Adrenal gland (tissue), 12 donors: ENCODE results near the gene SELENOP. TPM values are rescaled to one million over a fixed set of nuclear protein-coding genes. Genes with fewer than 3 reads are reported as not detected.

Experiments used
- DNase-seq, 7 donors: peaks; one replicate each; pipeline ENCODE4 v3.0.0-alpha.2; 2019 to 2020
- H3K27ac ChIP-seq, 5 donors: fragments of 200-600 bp; sonication (generic) in 4 of 5; 1 replicate in 3 of 5; 2 replicates in 2 of 5; pipeline versions ENCODE4 v1.5.1 to v1.8.0; 2016 to 2020; ENCODE audit warnings: mild to moderate bottlenecking in 1 of 5
- H3K27me3 ChIP-seq: fragments of 200-600 bp; 2 replicates; pipeline ENCODE4 v1.8.0; 2021
- H3K36me3 ChIP-seq, 2 donors: fragments of 200-600 bp; replicated peaks in 1 of 2; 1 replicate in 1 of 2; 2 replicates in 1 of 2; pipeline versions ENCODE4 v1.5.1 to v1.8.0; 2018 to 2022
- H3K4me1 ChIP-seq, 2 donors: fragments of 200-600 bp; replicated peaks in 1 of 2; 1 replicate in 1 of 2; 2 replicates in 1 of 2; pipeline versions ENCODE4 v1.5.1 to v1.8.0; 2018 to 2021
- H3K4me3 ChIP-seq, 4 donors: fragments of 200-600 bp; sonication (generic) in 3 of 4; one replicate each; pipeline ENCODE4 v1.5.1; 2016 to 2018
- H3K9me3 ChIP-seq, 3 donors: fragments of 200-600 bp; sonication (generic) in 1 of 3; replicated peaks in 1 of 3; 1 replicate in 2 of 3; 2 replicates in 1 of 3; pipeline versions ENCODE4 v1.5.1 to v1.8.0; 2016 to 2021
- CTCF ChIP-seq, 6 experiments: fragments of 450-650 bp in 4 of 6; fragments of 200-600 bp in 2 of 6; sonication (generic) in 1 of 6; IDR thresholded peaks; 1 replicate in 5 of 6; 2 replicates in 1 of 6; pipeline versions ENCODE4 v1.5.1 to v1.8.0; 2016 to 2021; ENCODE audit warnings: antibody characterized with exemption in 6 of 6, mild to moderate bottlenecking in 2 of 6, moderate library complexity in 1 of 6
- POLR2A ChIP-seq, 2 donors: fragments of 450-650 bp; IDR thresholded peaks; one replicate each; pipeline ENCODE4 v1.6.1; 2017; ENCODE audit warnings: antibody characterized with exemption in 2 of 2, mild to moderate bottlenecking in 2 of 2, moderate library complexity in 1 of 2
- WGBS, 4 donors: extraction: QIAGEN DNeasy Blood & Tissue Kit in 2 of 4; methylation state at CpG; one replicate each; pipeline versions ENCODE4 v1.1.5 to v1.1.7; 2013 to 2017; 5-methylcytosine and 5-hydroxymethylcytosine counted together
- intact Hi-C, 2 donors: fragments of 100-400 bp; cut with DNase I; formaldehyde crosslinking; loops; one replicate each; pipeline versions ENCODE4 v1.14.1 to v1.15.0; 2022 to 2023
- polyA plus RNA-seq, 3 donors: library from polyadenylated mRNA; stranded (reverse); fragments of 200-250 nt in 2 of 3; fragments of 350-450 nt in 1 of 3; fragmentation: Illumina TruSeq in 1 of 3; extraction: RNeasy Lipid Tissue Mini Kit (QIAGEN cat#74804) in 1 of 3; gene quantifications; one replicate each; pipeline ENCODE4 v1.2.3, GENCODE V29; 2013 to 2014
- total RNA-seq, 9 donors: library from RNA; depleted of rRNA in 4 of 9; stranded (reverse); fragments of >200 nt in 4 of 9; fragments of 120-200 nt in 1 of 9; fragmentation: NEBNext Ultra II Directional in 1 of 9; extraction: Animal tissue kit (Norgen Biotek cat#: 25700) in 1 of 9; gene quantifications; one replicate each; pipeline versions ENCODE4 v1.1.0 to v1.2.4, GENCODE V29; 2013 to 2023
- donor health status: healthy with polysubstance abuse.
- donor health status: Bipolar disorder and iron deficiency.
- donor health status: DM: yes; HTN: yes; CAD: no.
- donor health status: DM: no; HTN: no; CAD: no.
- donor health status: DM: no; HTN: no; CAD: no.
- donor health status: DM: yes; HTN: yes; CAD: no.

The SELENOP gene
- total and polyA plus RNA-seq, 12 donors = 66.0 to 1,654 (median 662) TPM

DNA sequence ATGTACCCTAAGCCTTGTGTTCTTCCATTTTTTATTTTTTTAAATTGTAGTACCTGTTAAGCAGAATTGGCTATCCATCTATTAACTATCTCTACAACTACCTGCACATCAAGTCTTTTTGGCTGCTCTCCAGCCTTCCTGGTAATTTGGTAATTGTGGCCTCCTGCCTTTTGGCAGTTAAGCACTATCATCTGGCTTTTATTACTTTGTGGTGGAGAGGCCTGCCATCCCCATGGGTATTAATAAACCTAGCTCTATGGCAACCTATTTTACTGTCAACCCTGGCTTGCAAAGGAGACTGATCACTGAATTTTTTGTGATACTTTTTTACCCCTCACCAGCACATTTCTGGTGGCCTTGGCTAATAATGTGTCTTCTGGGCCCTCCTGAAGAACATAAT is 20.5 kb downstream of the SELENOP start:
- Histone ChIP-seq H3K4me3 (no peak overlapping the region), H3K4me1 (no peaks in the 10 kb centered on the region), H3K27ac (no peak overlapping the region), H3K27me3 (no peaks in the 10 kb centered on the region), H3K9me3 (peaks cover 0 to 18% (median 0%) of the 10 kb centered on the region in 3 donors), H3K36me3 (no peaks in the 10 kb centered on the region)
- DNase-seq = no peak
- TF ChIP-seq CTCF (IDR thresholded peaks at IDR 0.05) (no peak), POLR2A (IDR thresholded peaks at IDR 0.05) (no peak)
- intact Hi-C loops = loop anchor here in 1 of 2 donors (10.0 kb wide), 1 partner anchor 104 kb away; no protein-coding TSS in a partner anchor

DNA sequence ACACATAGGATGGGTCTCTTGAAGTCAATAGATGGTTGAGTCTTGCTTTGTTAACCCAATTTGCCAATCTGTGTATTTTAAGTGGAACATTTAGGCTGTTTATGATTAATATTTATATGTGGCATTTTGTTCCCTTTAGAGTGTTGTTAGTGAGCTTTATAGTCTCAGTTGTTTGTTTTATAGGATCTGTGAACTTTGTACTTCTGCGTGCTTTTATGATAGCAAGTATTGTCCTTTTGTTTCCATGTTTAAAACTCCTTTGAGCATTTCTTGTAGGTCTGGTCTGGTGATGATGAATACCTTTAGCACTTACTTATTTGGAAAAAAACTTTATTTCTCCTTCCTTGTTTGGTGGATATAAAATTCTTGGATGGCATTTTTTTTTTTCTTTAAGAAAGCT is 23.8 kb downstream of the SELENOP start:
- Histone ChIP-seq H3K4me3 (no peak overlapping the region), H3K27ac (no peak overlapping the region), H3K27me3 (no peaks in the 10 kb centered on the region), H3K36me3 (no peaks in the 10 kb centered on the region), H3K4me1 (no peaks in the 10 kb centered on the region), H3K9me3 (peaks cover 0 to 27% (median 0%) of the 10 kb centered on the region in 3 donors)
- no peak for TF ChIP-seq POLR2A (IDR thresholded peaks at IDR 0.05)
- no peak for TF ChIP-seq CTCF (IDR thresholded peaks at IDR 0.05)
- intact Hi-C loops = no loop called here
- DNase-seq = no peak
- 93 to 100% (median 97%) methylated on average over 1 of the region's 1 CpG for WGBS, 4 donors

GRCh38 chr5:42787073-42787472 is 24.6 kb downstream of the SELENOP start:
- Histone ChIP-seq H3K9me3 (peaks cover 0 to 27% (median 0%) of the 10 kb centered on the region in 3 donors), H3K4me1 (no peaks in the 10 kb centered on the region), H3K36me3 (no peaks in the 10 kb centered on the region), H3K4me3 (no peak overlapping the region), H3K27me3 (no peaks in the 10 kb centered on the region), H3K27ac (no peak overlapping the region)
- TF ChIP-seq POLR2A (IDR thresholded peaks at IDR 0.05) (no peak), CTCF (IDR thresholded peaks at IDR 0.05) (no peak)
- no peak for DNase-seq
- intact Hi-C loops = no loop called here

GRCh38 chr5:42785756-42786155 is 25.9 kb downstream of the SELENOP start:
- DNase-seq = no peak
- H3K27me3 ChIP-seq = no peaks in the 10 kb centered on the region
- intact Hi-C loops = no loop called here
- 88 to 94% (median 90%) methylated on average over 4 of the region's 4 CpGs for WGBS, 4 donors
- no peaks in the 10 kb centered on the region for H3K36me3 ChIP-seq
- H3K27ac ChIP-seq = no peak overlapping the region
- H3K9me3 ChIP-seq = peaks cover 0 to 27% (median 0%) of the 10 kb centered on the region in 3 donors
- no peak overlapping the region for H3K4me3 ChIP-seq
- no peak for TF ChIP-seq POLR2A (IDR thresholded peaks at IDR 0.05)
- no peak for TF ChIP-seq CTCF (IDR thresholded peaks at IDR 0.05)
- no peaks in the 10 kb centered on the region for H3K4me1 ChIP-seq
